Left ventricle myocardium superior (tissue), 1 donor: Measurements from ENCODE around the gene AP3B1. TPM values are rescaled to one million over a fixed set of nuclear protein-coding genes. Genes with fewer than 3 reads are reported as not detected.
"Not testable (repeated sequence)": the region's sequence is repeated elsewhere in the genome, so short reads cannot be mapped to it uniquely, and the experiment has no call there.

Source experiments
- ATAC-seq: fragments of 200-7000 bp; cut with Tn5 transposase; one replicate; pipeline ENCODE4 v1.9.1; 2020; ENCODE audit warnings: mild to moderate bottlenecking, moderate library complexity
- DNase-seq: peaks from one replicate; pipeline ENCODE4 v3.0.0-alpha.2; 2020
- intact Hi-C: fragments of 100-400 bp; cut with micrococcal nuclease; formaldehyde crosslinking; loops from one replicate; pipeline ENCODE4 v1.11.0; 2022
- total RNA-seq: library from RNA; stranded (reverse); fragmentation: NEBNext Ultra II Directional; extraction: Animal tissue kit (Norgen Biotek cat#: 25700); gene quantifications from one replicate; pipeline ENCODE4 v1.2.1, GENCODE V29; 2021
- donor health status: DM: no; HTN: yes; CAD: no; lungs with severe emphysema.

AP3B1 gene
- total RNA-seq, 1 donor from 2014 or later: 25.5 TPM

DNA sequence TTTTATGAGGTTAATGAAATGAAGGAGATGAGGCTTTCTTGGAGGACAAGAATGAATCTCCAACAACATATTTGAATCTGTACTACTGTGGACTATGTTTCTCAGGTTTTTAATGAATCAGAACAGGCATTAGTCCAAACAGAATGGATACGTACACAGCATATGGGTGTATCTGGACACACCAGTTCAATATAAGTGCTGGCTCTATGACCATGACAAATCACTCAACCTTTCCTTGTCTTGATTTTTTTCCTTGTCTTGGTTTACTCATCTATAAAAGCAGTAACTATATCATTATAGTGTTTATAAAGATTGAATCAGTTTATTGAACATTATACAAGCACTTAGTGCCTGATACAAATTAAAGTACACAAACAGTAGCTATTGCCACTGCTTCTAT, 104.1 kb downstream of the AP3B1 start:
- ATAC-seq (no peak), DNase-seq (no peak)
- intact Hi-C loops: no loop called here

DNA sequence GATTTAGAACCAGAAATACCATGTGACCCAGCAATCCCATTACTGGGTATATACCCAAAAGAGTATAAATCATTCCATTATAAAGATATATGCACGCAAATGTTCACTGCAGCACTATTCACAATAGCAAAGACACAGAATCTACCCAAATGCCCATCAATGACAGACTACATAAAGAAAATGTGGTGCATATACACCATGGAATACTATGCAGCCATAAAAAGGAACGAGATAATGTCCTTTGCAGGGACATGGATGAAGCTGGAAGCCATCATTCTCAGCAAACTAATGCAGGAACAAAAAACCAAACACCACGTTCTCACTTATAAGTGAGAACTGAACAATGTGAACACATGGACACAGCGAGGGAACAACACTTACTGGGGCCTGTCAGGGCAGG, 105.8 kb downstream of the AP3B1 start:
- DNase-seq, intact Hi-C loops, ATAC-seq: not testable (repeated sequence)

DNA sequence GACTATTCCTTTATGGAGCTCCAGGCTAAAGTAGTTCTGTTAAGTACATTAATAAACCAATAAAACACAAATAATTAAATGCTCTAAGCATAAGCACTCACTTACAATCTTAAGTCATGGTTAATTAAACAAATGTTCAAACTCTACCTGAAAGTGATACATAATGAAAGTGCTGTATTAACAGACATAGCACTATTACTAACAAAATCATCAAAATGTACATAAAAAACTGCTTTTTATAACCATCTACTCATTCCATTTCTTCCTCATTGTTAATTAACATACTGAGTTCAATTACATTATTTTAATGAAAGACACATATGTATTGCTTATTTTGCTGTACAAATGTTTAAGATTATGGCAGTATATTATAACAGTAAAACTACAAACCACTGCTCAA, 107.3 kb downstream of the AP3B1 start:
- no peak for DNase-seq
- ATAC-seq: no peak
- intact Hi-C loops: no loop called here

DNA sequence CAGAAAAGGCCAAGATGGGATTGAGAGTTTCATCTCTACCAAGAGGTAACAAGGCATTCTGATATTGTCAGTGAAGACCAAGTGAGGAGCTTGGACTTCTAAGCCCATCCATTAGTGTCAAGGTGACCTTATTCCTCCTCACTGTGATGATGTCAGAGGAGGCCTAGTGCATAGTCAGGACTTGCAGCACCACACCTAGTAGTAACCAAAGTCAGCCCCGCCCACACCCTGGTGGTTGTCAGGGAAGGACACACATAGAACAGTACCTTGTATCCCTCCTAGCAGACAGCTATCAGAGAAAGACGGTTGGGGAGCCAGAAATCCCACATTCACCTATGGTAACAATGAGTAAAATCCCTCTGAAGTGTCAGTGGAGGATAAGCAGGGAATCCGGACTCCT, 111.7 kb downstream of the AP3B1 start:
- intact Hi-C loops: no loop called here
- no peak for ATAC-seq
- DNase-seq: no peak

DNA sequence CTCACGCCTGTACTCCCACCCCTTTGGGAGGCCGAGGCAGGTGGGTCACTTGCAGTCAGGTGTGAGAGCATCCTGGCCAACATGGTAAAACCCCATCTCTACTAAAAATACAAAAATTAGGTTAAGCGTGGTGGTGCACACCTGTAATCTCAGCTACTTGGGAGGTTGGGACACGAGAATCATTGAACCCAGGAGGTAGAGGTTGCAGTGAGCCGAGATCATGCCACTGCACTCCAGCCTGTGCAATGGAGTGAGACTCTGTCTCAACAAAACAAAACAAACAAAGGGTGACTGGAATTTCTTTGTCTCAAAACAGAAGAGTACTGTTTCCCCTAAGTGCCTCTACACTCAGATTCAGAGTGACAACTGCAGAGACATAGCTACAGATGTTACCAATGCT, 116.1 kb downstream of the AP3B1 start:
- ATAC-seq (no peak), DNase-seq (no peak)
- intact Hi-C loops: no loop called here

DNA sequence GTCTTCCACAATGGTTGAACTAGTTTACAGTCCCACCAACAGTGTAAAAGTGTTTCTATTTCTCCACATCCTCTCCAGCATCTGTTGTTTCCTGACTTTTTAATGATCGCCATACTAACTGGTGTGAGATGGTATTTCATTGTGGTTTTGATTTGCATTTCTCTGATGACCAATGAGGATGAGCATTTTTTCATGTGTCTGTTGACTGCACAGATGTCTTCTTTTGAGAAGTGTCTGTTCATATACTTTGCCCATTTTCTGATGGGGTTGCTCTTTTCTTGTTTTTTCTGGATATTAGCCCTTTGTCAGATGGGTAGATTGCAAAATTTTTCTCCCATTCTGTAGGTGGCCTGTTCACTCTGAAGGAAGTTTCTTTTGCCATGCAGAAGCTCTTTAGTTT, 124.2 kb downstream of the AP3B1 start:
- intact Hi-C loops, ATAC-seq, DNase-seq: not testable (repeated sequence)

DNA sequence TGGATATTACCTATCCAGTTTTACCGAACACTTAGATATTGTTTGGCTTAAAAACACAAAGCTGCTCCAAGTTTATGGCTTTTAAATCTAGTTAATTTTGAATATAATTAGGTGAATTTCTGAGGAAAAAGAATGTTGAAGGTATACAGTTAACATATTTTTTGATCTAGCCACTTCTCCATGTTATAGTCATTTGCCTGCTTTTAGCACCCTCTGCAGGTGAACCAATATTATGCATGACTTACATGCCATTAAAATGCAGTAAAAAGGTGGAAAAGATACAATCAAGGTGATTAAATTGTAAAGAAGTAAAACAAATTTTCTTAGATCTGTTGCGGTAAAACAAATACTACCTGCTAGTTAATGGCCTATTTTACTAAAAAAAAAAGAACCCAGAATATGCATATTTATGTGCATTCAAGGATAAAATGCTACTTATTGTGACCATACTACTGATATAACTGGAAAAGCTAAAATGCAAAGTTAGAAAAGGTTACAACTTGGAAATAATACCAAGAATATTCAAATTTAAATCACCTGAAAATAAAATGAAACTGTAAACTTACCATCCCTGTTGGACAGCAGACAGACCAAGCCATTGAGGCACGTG, 132.1 kb downstream of the AP3B1 start:
- intact Hi-C loops: no loop called here
- no peak for DNase-seq
- ATAC-seq: no peak

DNA sequence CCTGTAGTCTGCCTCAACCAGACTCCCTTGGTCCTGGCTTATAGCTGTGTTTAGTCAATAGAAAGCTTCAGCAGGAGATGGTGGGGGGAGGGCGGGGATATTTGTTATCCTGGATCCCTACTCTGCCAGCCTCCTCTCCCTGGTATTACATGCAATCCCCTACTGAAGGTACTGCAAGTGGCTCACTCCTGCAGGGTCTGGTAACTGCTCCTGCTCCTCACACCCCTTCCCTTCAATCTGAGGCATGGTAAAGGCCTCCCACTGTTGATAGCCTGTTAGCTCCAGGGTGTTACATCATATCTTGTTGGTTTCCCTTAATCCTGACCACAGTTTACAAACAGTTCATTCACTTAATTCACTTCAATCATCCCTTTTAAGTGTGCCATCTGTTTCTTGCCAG, 137.5 kb downstream of the AP3B1 start:
- DNase-seq: no peak
- ATAC-seq: no peak
- intact Hi-C loops: no loop called here

DNA sequence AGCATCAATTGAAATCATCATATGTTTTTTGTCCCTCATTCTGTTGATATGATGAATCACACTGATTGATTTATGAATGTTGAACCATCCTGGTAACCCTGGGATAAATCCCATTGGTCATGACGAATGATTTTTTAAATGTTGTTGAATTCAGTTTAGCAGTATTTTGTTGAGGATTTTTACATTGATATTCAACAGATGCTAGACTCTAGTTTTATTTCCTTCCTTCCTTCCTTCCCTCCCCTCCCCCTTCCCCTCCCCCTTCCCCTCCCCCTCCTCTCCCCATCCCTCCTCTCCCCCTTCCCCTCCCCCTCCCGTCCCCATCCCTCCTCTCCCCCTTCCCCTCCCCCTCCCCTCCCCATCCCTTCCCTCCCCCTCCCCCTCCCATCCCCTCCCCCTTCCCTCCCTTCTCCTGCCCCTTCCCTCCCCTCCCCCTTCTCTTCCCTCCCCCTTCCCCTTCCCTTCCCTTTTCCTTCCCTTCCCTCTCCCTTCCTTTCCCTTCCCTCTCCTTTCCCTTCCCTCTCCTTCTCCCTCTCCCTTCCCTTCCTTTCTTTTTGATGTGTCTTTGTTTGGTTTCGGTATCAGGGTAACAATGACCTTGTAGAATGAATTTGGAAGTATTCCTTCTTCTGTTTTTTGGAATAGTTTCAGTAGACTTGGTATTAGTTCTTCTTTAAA, 142.8 kb downstream of the AP3B1 start:
- ATAC-seq (no peak), DNase-seq (no peak)
- intact Hi-C loops: no loop called here

DNA sequence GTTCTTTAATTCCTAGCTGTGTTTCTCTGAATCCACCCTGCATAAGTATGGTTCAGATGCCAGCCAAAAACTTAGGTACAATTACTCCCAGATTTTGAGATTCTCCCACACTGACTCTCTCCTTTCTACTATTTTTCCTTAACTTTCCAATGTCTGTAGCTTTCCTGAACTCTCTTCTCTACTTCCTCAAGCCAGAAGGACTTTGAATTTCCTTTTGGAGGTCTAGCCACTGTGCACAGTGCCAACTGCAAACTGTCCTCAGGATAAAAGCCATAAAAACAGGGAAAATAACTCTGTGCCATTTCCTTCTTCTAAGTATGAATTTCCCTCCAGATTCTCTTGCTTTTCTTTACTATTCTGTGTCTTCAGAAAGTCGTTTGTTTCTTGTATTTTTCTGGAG, 157.2 kb downstream of the AP3B1 start:
- intact Hi-C loops: no loop called here
- ATAC-seq (no peak), DNase-seq (no peak)

DNA sequence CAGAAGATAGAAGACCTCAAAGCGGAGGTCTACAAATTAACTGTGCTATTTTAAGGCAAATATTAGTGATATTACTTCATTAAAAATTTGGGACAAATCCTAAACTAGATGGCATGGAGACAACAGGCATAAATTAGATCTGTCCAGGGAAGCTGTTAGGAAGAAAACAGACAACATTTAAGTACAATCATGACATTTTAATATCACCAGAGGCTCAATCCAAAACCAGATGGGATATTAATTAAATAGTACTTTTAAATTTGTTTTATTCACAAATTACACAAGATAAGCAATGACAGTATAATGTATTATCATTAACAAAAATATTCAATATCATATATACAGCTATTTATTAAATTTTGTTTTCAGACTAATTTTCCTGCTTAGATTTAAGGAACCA, 161.1 kb downstream of the AP3B1 start:
- intact Hi-C loops: no loop called here
- DNase-seq (no peak), ATAC-seq (no peak)

DNA sequence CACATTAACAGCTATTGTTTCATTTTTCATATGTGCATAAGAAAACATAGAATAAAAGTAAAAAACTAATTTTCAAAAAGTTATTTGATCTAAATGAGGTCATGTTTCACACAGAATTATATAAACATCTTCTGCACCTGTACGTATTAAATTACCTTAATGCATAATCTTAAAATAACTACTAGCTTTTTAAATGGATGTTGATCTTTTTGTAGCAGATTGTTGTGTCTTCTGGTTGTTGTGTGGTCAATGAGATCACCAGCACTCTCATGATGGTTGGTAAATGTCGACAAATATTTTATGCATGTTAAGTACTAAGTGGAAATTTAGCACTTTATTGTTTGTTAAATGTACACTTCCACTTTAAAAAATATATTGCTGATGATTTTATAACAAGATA, 162.0 kb downstream of the AP3B1 start:
- ATAC-seq (no peak), DNase-seq (no peak)
- intact Hi-C loops: no loop called here

DNA sequence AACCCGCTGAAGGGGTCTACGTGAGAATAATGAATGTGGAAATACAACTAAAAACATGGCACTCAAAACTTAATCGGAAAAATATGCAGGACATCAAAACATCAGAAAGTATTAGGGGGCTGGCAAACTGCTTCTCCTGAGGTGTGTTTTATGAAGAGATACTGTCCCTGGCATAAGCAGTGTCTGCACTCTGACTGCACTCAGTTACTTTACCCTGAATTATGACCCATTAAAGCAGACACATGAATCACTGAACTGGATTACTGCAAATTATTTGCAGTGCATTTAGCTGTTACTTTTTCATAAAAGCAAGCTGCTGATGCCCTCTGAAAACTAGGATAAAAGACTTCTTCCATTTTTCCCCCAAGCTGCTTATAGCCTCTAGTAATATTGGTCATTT, 164.9 kb downstream of the AP3B1 start:
- no peak for DNase-seq
- intact Hi-C loops: no loop called here

DNA sequence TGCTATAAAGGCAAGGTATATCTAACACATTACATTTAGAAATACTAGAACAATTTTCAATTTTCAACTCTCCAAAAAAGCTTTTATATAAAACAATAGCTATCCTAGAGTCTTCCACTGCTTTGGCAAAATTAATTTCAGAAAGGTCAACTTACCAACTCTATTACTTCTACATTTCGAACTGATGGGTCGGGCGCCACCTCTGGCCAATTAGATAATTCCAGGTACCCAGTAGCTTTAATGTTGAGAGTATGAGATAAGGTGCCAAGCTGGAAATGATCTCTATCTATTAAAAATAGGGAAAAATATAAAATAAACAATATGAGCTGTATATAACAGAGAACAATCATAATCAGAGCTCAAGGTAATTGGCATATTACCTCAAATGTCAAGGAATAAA, 166.6 kb downstream of the AP3B1 start:
- DNase-seq (no peak), ATAC-seq (no peak)
- intact Hi-C loops: no loop called here

More for the DNA sequence above, 164.9 kb downstream of the AP3B1 start:
- no peak for ATAC-seq

DNA sequence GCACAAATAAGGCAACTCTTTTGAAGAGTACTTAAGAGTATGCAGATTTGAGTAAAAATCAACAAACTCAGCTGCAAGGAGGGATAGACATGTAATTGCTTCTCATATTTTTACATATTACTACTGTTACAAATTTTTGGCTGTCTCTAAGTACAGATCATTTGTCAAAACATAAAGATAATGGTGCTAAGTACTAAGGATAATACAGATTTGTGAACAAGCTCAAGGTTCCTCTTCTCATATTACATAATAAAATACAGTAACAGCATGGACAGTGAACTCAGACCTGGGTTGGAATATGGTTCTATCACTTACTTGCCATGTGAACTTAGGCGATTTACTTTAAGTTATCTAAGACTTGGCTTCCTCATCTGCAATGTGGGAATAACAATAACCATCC, 168.0 kb downstream of the AP3B1 start:
- intact Hi-C loops: no loop called here
- DNase-seq (no peak), ATAC-seq (no peak)

DNA sequence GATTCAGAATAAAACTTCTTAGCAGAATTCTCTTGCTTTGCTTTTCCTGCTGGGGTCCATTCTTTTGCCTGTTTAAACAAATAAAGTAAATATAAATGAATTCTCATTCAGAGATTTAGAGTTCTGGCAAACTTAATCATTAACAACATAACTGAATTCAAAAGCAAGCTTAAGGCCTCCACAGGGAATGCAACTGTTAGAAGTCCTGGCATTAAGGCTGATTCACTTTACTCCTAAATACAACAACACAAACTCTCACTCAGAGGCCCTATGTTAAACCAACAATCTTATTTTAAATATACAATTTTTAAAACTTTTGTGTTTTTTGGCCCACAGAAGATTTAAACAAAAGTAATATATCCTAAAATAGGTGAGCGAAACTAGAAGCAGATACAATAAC, 178.3 kb downstream of the AP3B1 start:
- DNase-seq (no peak), ATAC-seq (no peak)
- intact Hi-C loops: no loop called here

DNA sequence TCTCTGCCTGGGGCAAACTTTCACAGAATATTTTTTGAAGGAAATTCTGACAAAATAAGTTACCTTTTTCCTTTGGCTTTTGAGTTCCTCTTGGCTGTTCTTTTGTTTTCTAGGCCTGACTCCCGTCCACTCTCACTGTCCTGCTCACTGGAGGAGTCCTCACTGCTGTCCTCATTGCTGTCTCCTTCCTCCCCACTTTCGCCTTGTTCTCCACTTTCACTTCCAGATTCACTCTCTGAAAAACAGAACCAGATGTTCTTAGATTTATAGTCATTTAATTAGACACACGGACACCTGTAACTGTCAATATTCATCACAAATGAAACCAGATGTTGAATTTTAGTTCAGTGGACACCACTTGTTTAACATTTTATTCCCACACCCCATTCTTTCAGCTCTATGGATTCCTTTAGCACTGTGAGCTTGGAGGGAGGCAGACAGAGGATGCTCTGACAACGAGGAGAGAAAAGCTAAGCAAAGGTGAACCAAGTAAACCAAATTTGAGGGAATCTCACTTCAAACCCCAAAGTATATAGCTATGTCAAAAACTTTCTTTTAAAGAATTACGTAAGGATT, 180.7 kb downstream of the AP3B1 start:
- intact Hi-C loops: no loop called here
- DNase-seq (no peak), ATAC-seq (no peak)

DNA sequence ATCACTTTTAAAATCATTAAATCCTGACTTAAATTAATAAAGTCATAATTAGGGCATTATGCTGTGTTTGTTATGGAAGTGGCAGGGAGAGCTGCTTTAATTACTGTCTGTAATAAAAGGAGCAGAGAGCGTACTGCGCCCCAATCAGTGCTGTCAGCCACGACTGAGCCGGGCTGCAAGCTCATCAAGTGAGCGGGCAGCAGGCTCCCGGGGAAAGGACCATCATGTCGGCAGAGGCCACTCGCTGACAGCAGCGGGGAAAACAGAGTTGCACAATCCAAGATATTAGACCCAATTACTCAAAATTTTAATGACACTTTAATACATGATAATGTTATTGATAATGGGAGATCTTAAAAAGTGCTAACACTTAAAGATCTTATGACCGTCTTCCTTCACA, 181.6 kb downstream of the AP3B1 start:
- intact Hi-C loops: no loop called here
- ATAC-seq (no peak), DNase-seq (no peak)

DNA sequence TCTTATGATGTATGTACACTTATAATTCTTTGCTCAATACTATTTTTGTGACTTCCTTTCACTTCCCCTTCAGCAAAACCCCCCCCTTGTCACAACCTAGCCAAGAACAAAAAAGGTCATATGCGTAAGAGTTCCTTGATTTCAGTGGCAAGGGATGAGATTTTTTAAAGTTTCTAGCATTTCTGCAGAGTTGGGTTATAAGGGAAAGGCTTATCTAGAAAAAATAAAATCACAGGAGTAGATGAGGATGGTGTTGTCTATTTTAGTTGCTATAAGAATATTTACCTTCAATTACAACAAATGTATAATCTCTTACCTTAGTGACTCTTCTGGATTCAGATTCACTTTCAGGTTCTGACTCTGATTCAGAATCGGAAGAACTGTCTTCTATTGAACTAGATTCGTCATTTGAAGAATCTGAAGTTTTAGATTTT, 184.6 kb downstream of the AP3B1 start:
- intact Hi-C loops: no loop called here
- no peak for DNase-seq
- no peak for ATAC-seq

DNA sequence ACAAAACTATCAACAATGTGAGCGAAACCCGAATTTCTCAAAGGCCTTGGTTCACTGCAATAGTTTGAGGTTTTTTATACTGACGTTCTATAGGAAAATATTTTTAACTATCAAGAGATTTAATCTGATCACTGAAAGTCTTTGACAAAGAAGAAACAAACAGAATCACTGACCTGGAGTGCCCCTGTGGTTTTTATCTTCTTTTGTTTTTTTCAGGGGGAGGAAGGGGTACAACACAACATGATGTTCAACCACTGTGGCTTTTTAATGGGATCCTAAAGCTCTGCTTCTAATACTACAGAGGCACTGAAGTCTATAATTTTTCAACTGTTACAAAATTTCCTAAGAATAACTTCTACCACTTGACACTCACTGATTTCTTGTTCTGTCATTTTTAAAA, 185.9 kb downstream of the AP3B1 start:
- ATAC-seq (no peak), DNase-seq (no peak)
- intact Hi-C loops: no loop called here
